Activated CD8-positive, alpha-beta T cell treated with anti-CD3 and anti-CD28 coated beads for 36 hours (primary cell): ENCODE measurements around the gene DCTN2. TPM values are rescaled to one million over a fixed set of nuclear protein-coding genes. Genes with fewer than 3 reads are reported as not detected.
"Not testable (repeated sequence)": the region's sequence is repeated elsewhere in the genome, so short reads cannot be mapped to it uniquely, and the experiment has no call there.

ENCODE experiments used
- ATAC-seq: fragments of 200-7000 bp; cut with Tn5 transposase; one replicate; pipeline ENCODE4 v1.10.0; 2021; ENCODE audit warnings: mild to moderate bottlenecking, moderate library complexity
- CTCF ChIA-PET: fragments of 350-600 bp; sonication (Branson Sonifier 250); formaldehyde crosslinking; loops from one replicate; lab custom pipeline; 2021; ENCODE audit warnings: antibody characterized with exemption; lab: Charles Lee
- POLR2A ChIA-PET: fragments of 350-600 bp; sonication (Branson Sonifier 250); formaldehyde crosslinking; loops from one replicate; lab custom pipeline; 2021; ENCODE audit warnings: antibody characterized with exemption; lab: Charles Lee
- DNase-seq: peaks from one replicate; pipeline ENCODE4 v3.0.0-alpha.2; 2020
- H3K27ac Mint-ChIP-seq: one replicate; pipeline ENCODE4 v1.8.0; 2021; ENCODE audit warnings: mild to moderate bottlenecking, mixed read lengths
- H3K27me3 Mint-ChIP-seq: one replicate; pipeline ENCODE4 v1.8.0; 2021; ENCODE audit warnings: mixed read lengths
- H3K36me3 Mint-ChIP-seq: one replicate; pipeline ENCODE4 v1.8.0; 2021; ENCODE audit warnings: low read depth, mixed read lengths
- H3K4me1 Mint-ChIP-seq: one replicate; pipeline ENCODE4 v1.8.0; 2021; ENCODE audit warnings: low read depth, mixed read lengths
- H3K4me3 Mint-ChIP-seq: one replicate; pipeline ENCODE4 v1.8.0; 2021; ENCODE audit warnings: mild to moderate bottlenecking, moderate library complexity, mixed read lengths
- H3K9me3 Mint-ChIP-seq: one replicate; pipeline ENCODE4 v1.8.0; 2021; ENCODE audit warnings: mixed read lengths
- CTCF ChIP-seq: fragments of 200-600 bp; IDR thresholded peaks from one replicate; pipeline ENCODE4 v1.8.0; 2022; ENCODE audit warnings: antibody characterized with exemption, mild to moderate bottlenecking
- intact Hi-C: fragments of 100-400 bp; cut with micrococcal nuclease; formaldehyde crosslinking; loops from one replicate; pipeline ENCODE4 v1.10.0; 2022
- total RNA-seq, 2 experiments: library from RNA; stranded (reverse); gene quantifications; one replicate each; pipeline ENCODE4 v1.2.3, GENCODE V29; 2021

The DCTN2 gene
- total RNA-seq, 2 experiments from 2014 or later = 66.2 to 68.6 TPM

- ATAC-seq (no peak), DNase-seq (no peak)
- Mint-ChIP-seq H3K4me3 (no peak overlapping the region), H3K27me3 (no peaks in the 10 kb centered on the region), H3K4me1 (no peaks in the 10 kb centered on the region), H3K36me3 (no peaks in the 10 kb centered on the region), H3K27ac (no peak overlapping the region), H3K9me3 (no peaks in the 10 kb centered on the region)
- CTCF ChIA-PET = interaction anchor here (1.0 to 3.1 kb wide), 3 partner anchors 8 to 21 kb away, joined by 3 to 13 read pairs (median 7); no protein-coding TSS in a partner anchor
- POLR2A ChIA-PET = interaction anchor here (1.2 kb wide), 1 partner anchor 160 kb away, joined by 3 read pairs; no protein-coding TSS in a partner anchor
- TF ChIP-seq CTCF = no peak
- intact Hi-C loops = no loop called here
Observed at GRCh38 chr12:57563358-57563757, 16.4 kb upstream of the DCTN2 start.

GRCh38 chr12:57561117-57561516 lies 14.1 kb upstream of the DCTN2 start:
- H3K4me3 Mint-ChIP-seq, H3K27ac Mint-ChIP-seq, POLR2A ChIA-PET, DNase-seq, H3K9me3 Mint-ChIP-seq, H3K36me3 Mint-ChIP-seq, ATAC-seq, intact Hi-C loops, H3K4me1 Mint-ChIP-seq, H3K27me3 Mint-ChIP-seq: not testable (repeated sequence)
- CTCF ChIA-PET = interaction anchor here (1.5 to 3.1 kb wide), 3 partner anchors 10 to 61 kb away, joined by 4 to 13 read pairs (median 7); no protein-coding TSS in a partner anchor

DNA sequence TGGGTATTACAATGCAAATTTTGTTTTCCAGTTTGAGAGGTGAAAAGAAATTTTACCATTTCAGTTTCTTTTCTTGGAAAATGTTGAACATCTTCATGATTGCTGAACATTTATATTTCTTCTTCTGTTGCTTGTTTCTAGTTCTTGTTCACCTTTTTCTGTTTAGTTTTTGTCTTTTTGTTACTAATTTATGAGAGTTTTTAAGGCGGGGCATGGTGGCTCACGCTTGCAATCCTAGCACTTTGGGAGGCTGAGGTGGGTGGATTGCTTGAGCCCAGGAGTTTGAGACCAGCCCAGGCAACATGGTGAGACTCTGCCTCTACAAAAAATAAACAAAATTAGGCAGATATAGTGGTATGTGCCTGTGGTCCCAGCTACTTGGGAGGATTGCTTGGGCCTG lies 13.5 kb upstream of the DCTN2 start:
- CTCF ChIA-PET = interaction anchor here (1.5 to 3.1 kb wide), 2 partner anchors 24 to 62 kb away, joined by 4 to 13 read pairs; no protein-coding TSS in a partner anchor
- Mint-ChIP-seq H3K27ac (no peak overlapping the region), H3K9me3 (no peaks in the 10 kb centered on the region), H3K27me3 (no peaks in the 10 kb centered on the region), H3K4me1 (no peaks in the 10 kb centered on the region), H3K4me3 (no peak overlapping the region), H3K36me3 (no peaks in the 10 kb centered on the region)
- no peak for TF ChIP-seq CTCF
- intact Hi-C loops = no loop called here
- DNase-seq (no peak), ATAC-seq (no peak)
- POLR2A ChIA-PET = interaction anchor here (0.6 kb wide), 1 partner anchor 95 kb away, joined by 4 read pairs; no protein-coding TSS in a partner anchor

- TF ChIP-seq CTCF = no peak
- ATAC-seq (no peak), DNase-seq (no peak)
- no peaks in the 10 kb centered on the region for H3K9me3 Mint-ChIP-seq
- ChIA-PET POLR2A (no interaction called here), CTCF (interaction anchor here (1.1 kb wide), 1 partner anchor 24 kb away, joined by 6 read pairs; no protein-coding TSS in a partner anchor)
- H3K4me3 Mint-ChIP-seq = no peak overlapping the region
- H3K36me3 Mint-ChIP-seq = no peaks in the 10 kb centered on the region
- no peak overlapping the region for H3K27ac Mint-ChIP-seq
- no peaks in the 10 kb centered on the region for H3K27me3 Mint-ChIP-seq
- intact Hi-C loops = no loop called here
- no peaks in the 10 kb centered on the region for H3K4me1 Mint-ChIP-seq
Observed at GRCh38 chr12:57558864-57559263, 11.9 kb upstream of the DCTN2 start.

GRCh38 chr12:57554897-57555296 lies 7.9 kb upstream of the DCTN2 start:
- H3K9me3 Mint-ChIP-seq = no peaks in the 10 kb centered on the region
- no peak overlapping the region for H3K4me3 Mint-ChIP-seq
- ChIA-PET POLR2A (no interaction called here), CTCF (interaction anchor here (1.0 to 1.4 kb wide), 2 partner anchors 29 to 96 kb away, joined by 3 read pairs; no protein-coding TSS in a partner anchor)
- ATAC-seq (no peak), DNase-seq (no peak)
- no peak overlapping the region for H3K27ac Mint-ChIP-seq
- no peak for TF ChIP-seq CTCF
- H3K4me1 Mint-ChIP-seq = peaks cover 4% of the 10 kb centered on the region
- no peaks in the 10 kb centered on the region for H3K36me3 Mint-ChIP-seq
- peaks cover 2% of the 10 kb centered on the region for H3K27me3 Mint-ChIP-seq
- intact Hi-C loops = no loop called here
